ENCODE data around the gene ABCC5. TPM values are rescaled to one million over a fixed set of nuclear protein-coding genes. Genes with fewer than 3 reads are reported as not detected.
A peak's percentile ranks its signal among the peaks of the same experiment; 100 is the strongest.
"Not testable (repeated sequence)": the region's sequence is repeated elsewhere in the genome, so short reads cannot be mapped to it uniquely, and the experiment has no call there.

The ABCC5 gene
- total RNA-seq, 3 donors from 2014 or later (not counting 1 experiment from before 2014, with no cell fraction given), result 15.6 to 32.5 (median 27.1) TPM

GRCh38 chr3:183880121-183880520, 137.6 kb downstream of the ABCC5 start:
- no peaks in the 10 kb centered on the region for H3K36me3 Mint-ChIP-seq
- H3K27me3 Mint-ChIP-seq (ENCODE audit: low read depth in 2 of 2), result no peaks in the 10 kb centered on the region
- peaks cover 15% of the 10 kb centered on the region for H3K4me1 ChIP-seq (ENCODE audit: control insufficient read depth, insufficient read depth, low read length)

GRCh38 chr3:183879243-183879642, 138.4 kb downstream of the ABCC5 start:
- Histone ChIP-seq H3K4me3 (ENCODE audit: low read length) (no peak overlapping the region), H3K9me3 (ENCODE audit: control insufficient read depth, insufficient read depth, low read length) (no peaks in the 10 kb centered on the region), H3K27me3 (ENCODE audit: control insufficient read depth, insufficient read depth, low read length) (no peaks in the 10 kb centered on the region), H3K4me1 (ENCODE audit: control insufficient read depth, insufficient read depth, low read length) (peaks cover 11% of the 10 kb centered on the region), H3K27ac (ENCODE audit: low read length) (no peak overlapping the region), H3K36me3 (ENCODE audit: control insufficient read depth, insufficient read depth, low read length) (no peaks in the 10 kb centered on the region)
- WGBS (ENCODE audit: insufficient coverage), result 88% methylated on average over 1 of the region's 2 CpGs
- no peaks in the 10 kb centered on the region for H3K36me3 Mint-ChIP-seq
- H3K27ac Mint-ChIP-seq, result no peak overlapping the region
- no peaks in the 10 kb centered on the region for H3K9me3 Mint-ChIP-seq
- intact Hi-C loops (cut with micrococcal nuclease), result no loop called here
- no peak for TF ChIP-seq CTCF (IDR thresholded peaks at IDR 0.05)
- no peaks in the 10 kb centered on the region for H3K27me3 Mint-ChIP-seq (ENCODE audit: low read depth in 2 of 2)
- no peak overlapping the region for H3K4me3 Mint-ChIP-seq
- ATAC-seq (no peak), DNase-seq (no peak)
- peaks cover 33 to 43% of the 10 kb centered on the region in 2 donors for H3K4me1 Mint-ChIP-seq

More at GRCh38 chr3:183880121-183880520, 137.6 kb downstream of the ABCC5 start:
- intact Hi-C loops (cut with micrococcal nuclease), result no loop called here
- TF ChIP-seq CTCF (IDR thresholded peaks at IDR 0.05), result no peak
- 91% methylated on average over 4 of the region's 9 CpGs for whole genome bisulfite sequencing (ENCODE audit: insufficient coverage)
- Mint-ChIP-seq H3K4me1 (peaks cover 41 to 51% of the 10 kb centered on the region in 2 donors), H3K27ac (no peak overlapping the region), H3K9me3 (no peaks in the 10 kb centered on the region), H3K4me3 (no peak overlapping the region)
- Histone ChIP-seq H3K36me3 (ENCODE audit: control insufficient read depth, insufficient read depth, low read length) (no peaks in the 10 kb centered on the region), H3K9me3 (ENCODE audit: control insufficient read depth, insufficient read depth, low read length) (no peaks in the 10 kb centered on the region), H3K27ac (ENCODE audit: low read length) (no peak overlapping the region), H3K27me3 (ENCODE audit: control insufficient read depth, insufficient read depth, low read length) (no peaks in the 10 kb centered on the region), H3K4me3 (ENCODE audit: low read length) (no peak overlapping the region)
- ATAC-seq (no peak), DNase-seq (no peak)

GRCh38 chr3:183878071-183878470, 139.6 kb downstream of the ABCC5 start:
- Mint-ChIP-seq H3K4me1 (peaks cover 21 to 40% of the 10 kb centered on the region in 2 donors), H3K9me3 (no peaks in the 10 kb centered on the region), H3K4me3 (no peak overlapping the region), H3K27me3 (ENCODE audit: low read depth in 2 of 2) (no peaks in the 10 kb centered on the region), H3K27ac (peak overlapping the region in 1 of 2 donors; percentile 20), H3K36me3 (no peaks in the 10 kb centered on the region)
- Histone ChIP-seq H3K9me3 (ENCODE audit: control insufficient read depth, insufficient read depth, low read length) (no peaks in the 10 kb centered on the region), H3K27me3 (ENCODE audit: control insufficient read depth, insufficient read depth, low read length) (no peaks in the 10 kb centered on the region), H3K36me3 (ENCODE audit: control insufficient read depth, insufficient read depth, low read length) (no peaks in the 10 kb centered on the region), H3K4me3 (ENCODE audit: low read length) (no peak overlapping the region), H3K4me1 (ENCODE audit: control insufficient read depth, insufficient read depth, low read length) (peaks cover 3% of the 10 kb centered on the region), H3K27ac (ENCODE audit: low read length) (no peak overlapping the region)
- intact Hi-C loops (cut with micrococcal nuclease), result no loop called here
- ATAC-seq (peak in 1 of 3 donors; percentile 88), DNase-seq (no peak)
- WGBS (ENCODE audit: insufficient coverage), result 59% methylated on average over 8 of the region's 8 CpGs
- no peak for TF ChIP-seq CTCF (IDR thresholded peaks at IDR 0.05)

GRCh38 chr3:183877227-183877626, 140.5 kb downstream of the ABCC5 start:
- H3K4me1 ChIP-seq (ENCODE audit: control insufficient read depth, insufficient read depth, low read length); DNase-seq; H3K9me3 Mint-ChIP-seq; H3K27ac ChIP-seq (ENCODE audit: low read length); H3K4me3 ChIP-seq (ENCODE audit: low read length); H3K27me3 Mint-ChIP-seq (ENCODE audit: low read depth in 2 of 2); H3K36me3 ChIP-seq (ENCODE audit: control insufficient read depth, insufficient read depth, low read length); H3K9me3 ChIP-seq (ENCODE audit: control insufficient read depth, insufficient read depth, low read length); H3K4me3 Mint-ChIP-seq; ATAC-seq; H3K36me3 Mint-ChIP-seq; H3K27me3 ChIP-seq (ENCODE audit: control insufficient read depth, insufficient read depth, low read length); intact Hi-C loops (cut with micrococcal nuclease): not testable (repeated sequence)
- peak overlapping the region in 1 of 2 donors; percentile 33 for H3K27ac Mint-ChIP-seq
- peaks cover 22 to 42% of the 10 kb centered on the region in 2 donors for H3K4me1 Mint-ChIP-seq
- WGBS (ENCODE audit: insufficient coverage), result 87% methylated on average over 5 of the region's 5 CpGs
